WTC11 (cell line): ENCODE results near the gene MAPK8IP1. TPM values are rescaled to one million over a fixed set of nuclear protein-coding genes. Genes with fewer than 3 reads are reported as not detected.

Source experiments
- ATAC-seq: fragments of 200-7000 bp; cut with Tn5 transposase; 2 replicates; pipeline ENCODE4 v1.10.0; 2021; ENCODE audit warnings: mild to moderate bottlenecking, moderate library complexity
- CTCF ChIA-PET: fragments of 300-600 bp; sonication (Branson Sonifier 250); formaldehyde crosslinking; loops from one replicate; lab custom pipeline; 2021; ENCODE audit warnings: antibody characterized with exemption; lab: Charles Lee
- POLR2A ChIA-PET: fragments of 350-600 bp; sonication (Branson Sonifier 250); formaldehyde crosslinking; loops from one replicate; lab custom pipeline; 2021; ENCODE audit warnings: antibody characterized with exemption; lab: Charles Lee
- DNase-seq: peaks from one replicate; pipeline ENCODE4 v3.0.0; 2021; ENCODE audit warnings: low spot score
- H3K27ac Mint-ChIP-seq: 2 replicates; pipeline ENCODE4 v1.8.0; 2021; ENCODE audit warnings: mixed read lengths
- H3K27me3 Mint-ChIP-seq: 2 replicates; pipeline ENCODE4 v1.8.0; 2021; ENCODE audit warnings: low read depth, mild to moderate bottlenecking, moderate library complexity, mixed read lengths
- H3K36me3 Mint-ChIP-seq: 2 replicates; pipeline ENCODE4 v1.8.0; 2021; ENCODE audit warnings: mixed read lengths
- H3K4me1 Mint-ChIP-seq: 2 replicates; pipeline ENCODE4 v1.8.0; 2022; ENCODE audit warnings: mixed read lengths
- H3K4me3 Mint-ChIP-seq: 2 replicates; pipeline ENCODE4 v1.8.0; 2021; ENCODE audit warnings: mild to moderate bottlenecking, moderate library complexity, mixed read lengths
- H3K9me3 Mint-ChIP-seq: 2 replicates; pipeline ENCODE4 v1.8.0; 2021; ENCODE audit warnings: mixed read lengths
- ESRRA ChIP-seq: sonication (generic); formaldehyde crosslinking; IDR thresholded peaks from 2 replicates; pipeline ENCODE4 v1.8.1; 2022; ENCODE audit warnings: mild to moderate bottlenecking, missing genetic modification reagents, borderline replicate concordance
- ETV6 ChIP-seq: sonication (generic); formaldehyde crosslinking; IDR thresholded peaks from 2 replicates; pipeline ENCODE4 v1.8.1; 2022; ENCODE audit warnings: mild to moderate bottlenecking, missing genetic modification reagents
- GABPB1 ChIP-seq: sonication (generic); formaldehyde crosslinking; IDR thresholded peaks from 2 replicates; pipeline ENCODE4 v1.8.1; 2023; ENCODE audit warnings: mild to moderate bottlenecking, missing genetic modification reagents
- KAT7 ChIP-seq: sonication (generic); formaldehyde crosslinking; IDR thresholded peaks from 2 replicates; pipeline ENCODE4 v1.8.1; 2023; ENCODE audit warnings: missing genetic modification reagents, mild to moderate bottlenecking, borderline replicate concordance
- NR2C2 ChIP-seq: sonication (generic); formaldehyde crosslinking; IDR thresholded peaks from 2 replicates; pipeline ENCODE4 v1.8.0; 2022; ENCODE audit warnings: mild to moderate bottlenecking, missing genetic modification reagents
- OVOL2 ChIP-seq: fragments of 250-450 bp; sonication (Bioruptor Pico); IDR thresholded peaks from 2 replicates; pipeline ENCODE4 v1.9.0; 2021; ENCODE audit warnings: mild to moderate bottlenecking, borderline replicate concordance
- RORB ChIP-seq: fragments of 250-450 bp; sonication (Bioruptor Pico); IDR thresholded peaks from 2 replicates; pipeline ENCODE4 v1.9.0; 2021; ENCODE audit warnings: mild to moderate bottlenecking
- SP1 ChIP-seq: sonication (generic); formaldehyde crosslinking; conservative IDR thresholded peaks from 2 replicates; pipeline ENCODE4 v1.8.1; 2022; ENCODE audit warnings: missing genetic modification reagents
- TEAD1 ChIP-seq: sonication (generic); formaldehyde crosslinking; IDR thresholded peaks from 2 replicates; pipeline ENCODE4 v1.8.0; 2022; ENCODE audit warnings: mild to moderate bottlenecking, missing genetic modification reagents
- ZNF121 ChIP-seq: sonication (generic); formaldehyde crosslinking; IDR thresholded peaks from 2 replicates; pipeline ENCODE4 v1.8.0; 2023; ENCODE audit warnings: missing genetic modification reagents
- ZNF219 ChIP-seq: sonication (generic); formaldehyde crosslinking; IDR thresholded peaks from 2 replicates; pipeline ENCODE4 v1.8.0; 2023; ENCODE audit warnings: missing genetic modification reagents, mild to moderate bottlenecking, borderline replicate concordance
- ZNF263 ChIP-seq: sonication (generic); formaldehyde crosslinking; IDR thresholded peaks from 2 replicates; pipeline ENCODE4 v1.8.1; 2022; ENCODE audit warnings: low read depth, mild to moderate bottlenecking, moderate library complexity, missing genetic modification reagents
- total RNA-seq: library from RNA; stranded (reverse); gene quantifications from 3 replicates; pipeline ENCODE4 v1.2.3, GENCODE V29; 2021
- TF ChIP-seq, protein P1 (sequence below): sonication (generic); formaldehyde crosslinking; IDR thresholded peaks from 2 replicates; pipeline ENCODE4 v1.8.0; 2023; ENCODE audit warnings: missing genetic modification reagents, mild to moderate bottlenecking, borderline replicate concordance
- TF ChIP-seq, protein P2 (sequence below): sonication (generic); formaldehyde crosslinking; IDR thresholded peaks from 2 replicates; pipeline ENCODE4 v1.8.0; 2023; ENCODE audit warnings: missing genetic modification reagents
- TF ChIP-seq, protein P3 (sequence below): sonication (generic); formaldehyde crosslinking; IDR thresholded peaks from 2 replicates; pipeline ENCODE4 v1.8.1; 2022; ENCODE audit warnings: low read depth, mild to moderate bottlenecking, moderate library complexity, missing genetic modification reagents, borderline replicate concordance
- TF ChIP-seq, protein P4 (sequence below): fragments of 250-450 bp; sonication (Bioruptor Pico); IDR thresholded peaks from 2 replicates; pipeline ENCODE4 v1.9.0; 2021; ENCODE audit warnings: mild to moderate bottlenecking, borderline replicate concordance

The MAPK8IP1 gene
- total RNA-seq, 1 experiment from 2014 or later, result 34.1 TPM

DNA sequence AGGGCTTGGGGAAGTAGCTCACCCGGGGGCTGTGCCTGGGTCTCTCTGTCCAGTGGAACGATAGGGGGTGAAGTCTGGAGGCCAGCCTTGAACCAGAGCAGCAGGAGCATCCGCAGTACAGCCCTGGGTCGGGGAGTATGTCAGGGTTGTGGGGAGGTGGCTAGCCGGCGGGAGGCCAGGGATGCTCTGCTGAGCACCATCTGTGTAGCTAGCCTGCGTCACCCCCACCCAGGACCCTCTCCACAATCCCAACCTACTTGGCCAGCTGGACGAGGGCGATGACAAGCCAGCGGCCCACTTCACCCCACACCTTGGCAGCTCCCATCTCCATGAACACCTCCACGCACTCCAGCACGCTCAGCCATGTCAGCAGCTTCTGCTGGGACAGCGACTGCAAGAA is 30.0 kb downstream of the MAPK8IP1 start (continued):
- TF ChIP-seq ZNF219 (CRISPR knock-in tag), result no peak
- TF ChIP-seq GABPB1, result no peak

DNA sequence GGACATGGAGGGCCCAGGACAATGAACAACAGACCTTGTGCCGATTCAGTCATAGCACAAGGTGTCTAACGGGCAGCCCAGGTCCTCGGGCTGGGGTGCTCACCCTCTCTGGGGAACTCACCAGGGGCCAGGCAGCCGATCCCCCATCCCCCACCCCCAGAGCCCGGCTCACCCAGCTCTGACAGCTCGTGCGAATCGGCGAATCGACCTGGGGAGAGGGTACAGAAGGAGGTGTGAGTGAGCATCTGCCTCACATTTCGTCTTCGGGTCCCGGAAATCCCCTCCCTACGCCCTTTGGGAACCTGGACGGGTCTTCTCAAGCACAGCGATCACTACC is 31.8 kb downstream of the MAPK8IP1 start:
- DNase-seq (no peak), ATAC-seq (no peak)
- Mint-ChIP-seq H3K27me3 (peaks cover 2% of the 10 kb centered on the region; the same call in 1 of the 2 replicates), H3K4me1 (peaks cover 32% of the 10 kb centered on the region), H3K27ac (no peak overlapping the region), H3K36me3 (peaks cover 3% of the 10 kb centered on the region; the same call in 1 of the 2 replicates), H3K4me3 (peak overlapping the region; percentile 93), H3K9me3 (no peaks in the 10 kb centered on the region)
- no peak for TF ChIP-seq ZNF263 (CRISPR knock-in tag)
- TF ChIP-seq, protein P1, sequence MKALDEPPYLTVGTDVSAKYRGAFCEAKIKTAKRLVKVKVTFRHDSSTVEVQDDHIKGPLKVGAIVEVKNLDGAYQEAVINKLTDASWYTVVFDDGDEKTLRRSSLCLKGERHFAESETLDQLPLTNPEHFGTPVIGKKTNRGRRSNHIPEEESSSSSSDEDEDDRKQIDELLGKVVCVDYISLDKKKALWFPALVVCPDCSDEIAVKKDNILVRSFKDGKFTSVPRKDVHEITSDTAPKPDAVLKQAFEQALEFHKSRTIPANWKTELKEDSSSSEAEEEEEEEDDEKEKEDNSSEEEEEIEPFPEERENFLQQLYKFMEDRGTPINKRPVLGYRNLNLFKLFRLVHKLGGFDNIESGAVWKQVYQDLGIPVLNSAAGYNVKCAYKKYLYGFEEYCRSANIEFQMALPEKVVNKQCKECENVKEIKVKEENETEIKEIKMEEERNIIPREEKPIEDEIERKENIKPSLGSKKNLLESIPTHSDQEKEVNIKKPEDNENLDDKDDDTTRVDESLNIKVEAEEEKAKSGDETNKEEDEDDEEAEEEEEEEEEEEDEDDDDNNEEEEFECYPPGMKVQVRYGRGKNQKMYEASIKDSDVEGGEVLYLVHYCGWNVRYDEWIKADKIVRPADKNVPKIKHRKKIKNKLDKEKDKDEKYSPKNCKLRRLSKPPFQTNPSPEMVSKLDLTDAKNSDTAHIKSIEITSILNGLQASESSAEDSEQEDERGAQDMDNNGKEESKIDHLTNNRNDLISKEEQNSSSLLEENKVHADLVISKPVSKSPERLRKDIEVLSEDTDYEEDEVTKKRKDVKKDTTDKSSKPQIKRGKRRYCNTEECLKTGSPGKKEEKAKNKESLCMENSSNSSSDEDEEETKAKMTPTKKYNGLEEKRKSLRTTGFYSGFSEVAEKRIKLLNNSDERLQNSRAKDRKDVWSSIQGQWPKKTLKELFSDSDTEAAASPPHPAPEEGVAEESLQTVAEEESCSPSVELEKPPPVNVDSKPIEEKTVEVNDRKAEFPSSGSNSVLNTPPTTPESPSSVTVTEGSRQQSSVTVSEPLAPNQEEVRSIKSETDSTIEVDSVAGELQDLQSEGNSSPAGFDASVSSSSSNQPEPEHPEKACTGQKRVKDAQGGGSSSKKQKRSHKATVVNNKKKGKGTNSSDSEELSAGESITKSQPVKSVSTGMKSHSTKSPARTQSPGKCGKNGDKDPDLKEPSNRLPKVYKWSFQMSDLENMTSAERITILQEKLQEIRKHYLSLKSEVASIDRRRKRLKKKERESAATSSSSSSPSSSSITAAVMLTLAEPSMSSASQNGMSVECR, result no peak
- TF ChIP-seq ESRRA, result no peak
- no peak for TF ChIP-seq RORB (CRISPR knock-in tag)
- TF ChIP-seq, protein P2, sequence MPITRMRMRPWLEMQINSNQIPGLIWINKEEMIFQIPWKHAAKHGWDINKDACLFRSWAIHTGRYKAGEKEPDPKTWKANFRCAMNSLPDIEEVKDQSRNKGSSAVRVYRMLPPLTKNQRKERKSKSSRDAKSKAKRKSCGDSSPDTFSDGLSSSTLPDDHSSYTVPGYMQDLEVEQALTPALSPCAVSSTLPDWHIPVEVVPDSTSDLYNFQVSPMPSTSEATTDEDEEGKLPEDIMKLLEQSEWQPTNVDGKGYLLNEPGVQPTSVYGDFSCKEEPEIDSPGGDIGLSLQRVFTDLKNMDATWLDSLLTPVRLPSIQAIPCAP (CRISPR knock-in tag), result no peak
- TF ChIP-seq KAT7, result no peak
- no peak for TF ChIP-seq OVOL2
- ChIA-PET CTCF (interaction anchor here (1.0 to 1.7 kb wide), 8 partner anchors 17 to 146 kb away, joined by 3 to 17 read pairs (median 4); no protein-coding TSS in a partner anchor), POLR2A (interaction anchor here (0.6 to 1.7 kb wide), 8 partner anchors 12 to 90 kb away, joined by 3 to 8 read pairs (median 4); no protein-coding TSS in a partner anchor)

DNA sequence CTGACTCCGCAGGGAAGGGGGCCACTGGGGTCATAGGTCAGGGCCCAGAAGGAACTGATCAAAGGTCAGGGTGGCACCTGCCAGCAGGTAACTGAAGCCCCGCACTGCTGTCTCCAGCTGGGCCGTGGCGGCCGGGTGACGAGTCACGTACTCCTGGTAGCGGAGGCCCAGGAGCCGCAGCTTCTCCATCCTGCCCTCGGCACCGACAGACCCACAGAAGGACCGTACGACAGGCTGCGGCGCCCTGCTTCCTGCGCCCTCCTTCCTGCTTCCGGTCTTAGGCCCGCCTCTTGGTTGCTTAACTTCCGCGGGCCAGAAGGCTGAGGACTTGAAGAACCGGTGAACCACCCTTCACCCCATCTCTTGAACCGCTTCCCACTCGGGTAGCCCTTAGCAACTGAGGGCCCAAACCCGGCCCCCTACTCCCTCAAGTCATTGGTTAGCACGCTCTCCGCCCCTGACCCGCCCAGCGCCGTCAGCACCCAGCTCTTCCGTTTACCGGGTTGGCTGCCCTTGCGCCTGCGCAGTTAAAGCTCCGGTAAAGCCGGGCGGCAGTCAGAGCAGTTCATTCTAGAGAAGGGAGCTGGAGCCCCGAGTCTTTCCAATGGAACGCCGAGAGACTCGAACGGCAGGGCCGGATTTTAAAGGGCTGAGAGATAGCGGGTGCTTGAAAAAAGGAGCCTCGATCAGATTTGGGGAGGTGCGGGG is 32.3 kb downstream of the MAPK8IP1 start, which contains the start of gene PEX16:
Gene PEX16 (minus strand): TSS at position 255 of the 708 bp plus-strand sequence. CDS start 66 bp downstream, at position 189.
- Mint-ChIP-seq H3K4me1 (peaks cover 32% of the 10 kb centered on the region), H3K36me3 (peaks cover 3% of the 10 kb centered on the region; the same call in 1 of the 2 replicates), H3K27ac (peak within 1 kb of the TSS; percentile 96), H3K4me3 (peak within 1 kb of the TSS; percentile 93), H3K9me3 (no peaks in the 10 kb centered on the region), H3K27me3 (peaks cover 2% of the 10 kb centered on the region; the same call in 1 of the 2 replicates)
- DNase-seq (peak; percentile 94), ATAC-seq (peak; percentile 68)
- ChIA-PET POLR2A (interaction anchor here (0.6 to 1.7 kb wide), 12 partner anchors 11 to 325 kb away, joined by 3 to 8 read pairs (median 3); no protein-coding TSS in a partner anchor), CTCF (interaction anchor here (0.9 to 1.7 kb wide), 10 partner anchors 17 to 146 kb away, joined by 3 to 17 read pairs (median 4); partner anchors contain the start of gene CRY2)
- TF ChIP-seq SP1 (CRISPR knock-in tag) (peak; percentile 77), ETV6 (CRISPR knock-in tag) (0 out of 2 replicates have a peak, but pooled peaks have one; percentile 28), NR2C2 (CRISPR knock-in tag) (0 out of 2 replicates have a peak, but pooled peaks have one; percentile 44), TEAD1 (CRISPR knock-in tag) (peak; percentile 30; the same call in 1 of the 2 replicates), ZNF121 (CRISPR knock-in tag) (no peak)
- TF ChIP-seq, protein P1, result peak; percentile 70; the same call in 1 of the 2 replicates
- TF ChIP-seq, protein P3, sequence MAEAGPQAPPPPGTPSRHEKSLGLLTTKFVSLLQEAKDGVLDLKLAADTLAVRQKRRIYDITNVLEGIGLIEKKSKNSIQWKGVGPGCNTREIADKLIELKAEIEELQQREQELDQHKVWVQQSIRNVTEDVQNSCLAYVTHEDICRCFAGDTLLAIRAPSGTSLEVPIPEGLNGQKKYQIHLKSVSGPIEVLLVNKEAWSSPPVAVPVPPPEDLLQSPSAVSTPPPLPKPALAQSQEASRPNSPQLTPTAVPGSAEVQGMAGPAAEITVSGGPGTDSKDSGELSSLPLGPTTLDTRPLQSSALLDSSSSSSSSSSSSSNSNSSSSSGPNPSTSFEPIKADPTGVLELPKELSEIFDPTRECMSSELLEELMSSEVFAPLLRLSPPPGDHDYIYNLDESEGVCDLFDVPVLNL (CRISPR knock-in tag), result no peak
- TF ChIP-seq, protein P4, sequence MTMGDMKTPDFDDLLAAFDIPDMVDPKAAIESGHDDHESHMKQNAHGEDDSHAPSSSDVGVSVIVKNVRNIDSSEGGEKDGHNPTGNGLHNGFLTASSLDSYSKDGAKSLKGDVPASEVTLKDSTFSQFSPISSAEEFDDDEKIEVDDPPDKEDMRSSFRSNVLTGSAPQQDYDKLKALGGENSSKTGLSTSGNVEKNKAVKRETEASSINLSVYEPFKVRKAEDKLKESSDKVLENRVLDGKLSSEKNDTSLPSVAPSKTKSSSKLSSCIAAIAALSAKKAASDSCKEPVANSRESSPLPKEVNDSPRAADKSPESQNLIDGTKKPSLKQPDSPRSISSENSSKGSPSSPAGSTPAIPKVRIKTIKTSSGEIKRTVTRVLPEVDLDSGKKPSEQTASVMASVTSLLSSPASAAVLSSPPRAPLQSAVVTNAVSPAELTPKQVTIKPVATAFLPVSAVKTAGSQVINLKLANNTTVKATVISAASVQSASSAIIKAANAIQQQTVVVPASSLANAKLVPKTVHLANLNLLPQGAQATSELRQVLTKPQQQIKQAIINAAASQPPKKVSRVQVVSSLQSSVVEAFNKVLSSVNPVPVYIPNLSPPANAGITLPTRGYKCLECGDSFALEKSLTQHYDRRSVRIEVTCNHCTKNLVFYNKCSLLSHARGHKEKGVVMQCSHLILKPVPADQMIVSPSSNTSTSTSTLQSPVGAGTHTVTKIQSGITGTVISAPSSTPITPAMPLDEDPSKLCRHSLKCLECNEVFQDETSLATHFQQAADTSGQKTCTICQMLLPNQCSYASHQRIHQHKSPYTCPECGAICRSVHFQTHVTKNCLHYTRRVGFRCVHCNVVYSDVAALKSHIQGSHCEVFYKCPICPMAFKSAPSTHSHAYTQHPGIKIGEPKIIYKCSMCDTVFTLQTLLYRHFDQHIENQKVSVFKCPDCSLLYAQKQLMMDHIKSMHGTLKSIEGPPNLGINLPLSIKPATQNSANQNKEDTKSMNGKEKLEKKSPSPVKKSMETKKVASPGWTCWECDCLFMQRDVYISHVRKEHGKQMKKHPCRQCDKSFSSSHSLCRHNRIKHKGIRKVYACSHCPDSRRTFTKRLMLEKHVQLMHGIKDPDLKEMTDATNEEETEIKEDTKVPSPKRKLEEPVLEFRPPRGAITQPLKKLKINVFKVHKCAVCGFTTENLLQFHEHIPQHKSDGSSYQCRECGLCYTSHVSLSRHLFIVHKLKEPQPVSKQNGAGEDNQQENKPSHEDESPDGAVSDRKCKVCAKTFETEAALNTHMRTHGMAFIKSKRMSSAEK, result no peak
